ENCODE data around the gene CXCL11. TPM values are rescaled to one million over a fixed set of nuclear protein-coding genes. Genes with fewer than 3 reads are reported as not detected.
A peak's percentile ranks its signal among the peaks of the same experiment; 100 is the strongest.

CXCL11 gene
- total and polyA plus RNA-seq, 2 donors (not counting 1 experiment from before 2014, with no cell fraction given): not detected

DNA sequence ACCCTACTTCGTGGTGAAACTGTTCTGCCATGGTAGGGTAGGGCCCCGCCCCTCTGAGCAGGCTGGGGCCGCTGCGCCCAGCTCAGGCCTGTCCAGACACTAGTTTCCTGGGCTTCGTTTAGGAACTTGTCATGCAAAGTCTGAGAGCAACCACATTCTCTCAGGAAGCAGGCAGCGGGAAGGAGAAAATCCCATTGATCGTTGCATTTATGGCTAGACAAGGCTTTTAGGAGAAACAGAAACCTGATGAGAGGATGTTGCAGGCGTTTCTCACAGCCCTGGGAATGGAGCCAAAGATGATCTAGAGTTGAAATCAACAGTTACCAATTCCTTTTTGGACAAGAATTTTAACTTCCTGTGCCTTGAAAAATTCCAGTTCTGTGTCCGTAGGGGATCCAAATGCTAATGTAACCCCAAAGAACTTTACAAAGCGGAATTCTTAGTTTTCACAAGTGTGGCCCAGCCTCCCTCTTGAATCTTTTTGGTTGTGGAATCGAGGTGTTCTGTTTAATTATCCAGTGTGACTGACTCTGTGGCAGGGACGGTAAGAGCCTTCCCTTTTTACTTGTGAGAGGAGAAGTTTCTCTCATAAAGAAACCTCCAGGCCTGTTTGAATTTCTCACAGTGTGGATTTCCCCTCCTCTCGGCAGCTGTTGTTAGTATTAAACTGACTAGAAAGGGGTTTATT lies 24.0 kb downstream of the CXCL11 start:
- intact Hi-C loops (cut with micrococcal nuclease): no loop called here
- peak overlapping the region in 3 of 5 experiments; percentile 8 to 33 (median 16) for H3K4me3 ChIP-seq (ENCODE audit: control extremely low read depth in 1 of 5, extremely low read depth in 1 of 5, insufficient read depth in 1 of 5, low read depth in 2 of 5, low read length in 4 of 5)
- no peaks in the 10 kb centered on the region for H3K36me3 ChIP-seq (replicated peaks in 1 of 2; ENCODE audit: control extremely low read depth in 1 of 2, control insufficient read depth in 1 of 2, extremely low read depth in 1 of 2, insufficient read depth in 2 of 2, low read length in 1 of 2)
- H3K4me1 ChIP-seq (ENCODE audit: control insufficient read depth in 2 of 2, insufficient read depth in 2 of 2, low read length in 2 of 2): peaks cover 20 to 23% of the 10 kb centered on the region in 2 donors
- peak overlapping the region in 1 of 2 donors; percentile 42 for H3K27ac ChIP-seq (ENCODE audit: low read length in 2 of 2)
- CTCF ChIA-PET: no interaction called here
- H3K4me3 Mint-ChIP-seq: no peak overlapping the region
- TF ChIP-seq CTCF (IDR thresholded peaks at IDR 0.05) (no peak), EZH2 (IDR thresholded peaks at IDR 0.05; ENCODE audit: borderline replicate concordance, insufficient read depth, low read depth, low read length, poor library complexity, severe bottlenecking) (no peak)
- H3K4me2 ChIP-seq (replicated peaks; ENCODE audit: low read depth, low read length, poor library complexity, severe bottlenecking): peak overlapping the region; percentile 57
- H3K9me3 ChIP-seq (ENCODE audit: control extremely low read depth in 1 of 3, control insufficient read depth in 2 of 3, insufficient read depth in 1 of 3, low read length in 2 of 3): no peaks in the 10 kb centered on the region
- H3K9ac ChIP-seq (ENCODE audit: low read length): peak overlapping the region; percentile 33
- H3K9me3 Mint-ChIP-seq (ENCODE audit: insufficient read depth): no peaks in the 10 kb centered on the region
- peak overlapping the region; percentile 47 for H2AFZ ChIP-seq (ENCODE audit: insufficient read depth, low read depth, low read length, poor library complexity, severe bottlenecking)
- H3K27me3 ChIP-seq (replicated peaks in 1 of 4; ENCODE audit: control extremely low read depth in 1 of 4, control insufficient read depth in 3 of 4, insufficient read depth in 4 of 4, low read length in 3 of 4): no peaks in the 10 kb centered on the region
- DNase-seq: no peak
- H3K4me1 Mint-ChIP-seq: peaks cover 28% of the 10 kb centered on the region
- no peak for ATAC-seq (ENCODE audit: low read depth)
- POLR2A ChIA-PET: no interaction called here
- WGBS (ENCODE audit: insufficient coverage): 63% methylated on average over 10 of the region's 13 CpGs
- no peaks in the 10 kb centered on the region for H4K20me1 ChIP-seq (ENCODE audit: control insufficient read depth, insufficient read depth, low read length, poor library complexity, severe bottlenecking)
- no peaks in the 10 kb centered on the region for H3K27me3 Mint-ChIP-seq
- H3K27ac Mint-ChIP-seq: no peak overlapping the region
- H3K79me2 ChIP-seq (ENCODE audit: control insufficient read depth, insufficient read depth, low read length): no peaks in the 10 kb centered on the region

GRCh38 chr4:76011018-76011670 lies 24.7 kb downstream of the CXCL11 start:
- Histone ChIP-seq H3K27me3 (replicated peaks in 1 of 4; ENCODE audit: control extremely low read depth in 1 of 4, control insufficient read depth in 3 of 4, insufficient read depth in 4 of 4, low read length in 3 of 4) (no peaks in the 10 kb centered on the region), H3K36me3 (replicated peaks in 1 of 2; ENCODE audit: control extremely low read depth in 1 of 2, control insufficient read depth in 1 of 2, extremely low read depth in 1 of 2, insufficient read depth in 2 of 2, low read length in 1 of 2) (no peaks in the 10 kb centered on the region), H3K27ac (ENCODE audit: low read length in 2 of 2) (no peak overlapping the region), H4K20me1 (ENCODE audit: control insufficient read depth, insufficient read depth, low read length, poor library complexity, severe bottlenecking) (no peaks in the 10 kb centered on the region), H3K4me2 (replicated peaks; ENCODE audit: low read depth, low read length, poor library complexity, severe bottlenecking) (peak overlapping the region; percentile 57), H2AFZ (ENCODE audit: insufficient read depth, low read depth, low read length, poor library complexity, severe bottlenecking) (peak overlapping the region; percentile 47), H3K79me2 (ENCODE audit: control insufficient read depth, insufficient read depth, low read length) (no peaks in the 10 kb centered on the region), H3K4me1 (ENCODE audit: control insufficient read depth in 2 of 2, insufficient read depth in 2 of 2, low read length in 2 of 2) (peaks cover 15 to 23% of the 10 kb centered on the region in 2 donors), H3K9me3 (ENCODE audit: control extremely low read depth in 1 of 3, control insufficient read depth in 2 of 3, insufficient read depth in 1 of 3, low read length in 2 of 3) (no peaks in the 10 kb centered on the region), H3K9ac (ENCODE audit: low read length) (no peak overlapping the region), H3K4me3 (ENCODE audit: control extremely low read depth in 1 of 5, extremely low read depth in 1 of 5, insufficient read depth in 1 of 5, low read depth in 2 of 5, low read length in 4 of 5) (no peak overlapping the region)
- no peaks in the 10 kb centered on the region for H3K27me3 Mint-ChIP-seq
- H3K4me3 Mint-ChIP-seq: no peak overlapping the region
- H3K27ac Mint-ChIP-seq: no peak overlapping the region
- intact Hi-C loops (cut with micrococcal nuclease): no loop called here
- ChIA-PET CTCF (no interaction called here), POLR2A (no interaction called here)
- H3K4me1 Mint-ChIP-seq: peaks cover 27% of the 10 kb centered on the region
- no peak for TF ChIP-seq CTCF (IDR thresholded peaks at IDR 0.05)
- no peak for TF ChIP-seq EZH2 (IDR thresholded peaks at IDR 0.05; ENCODE audit: borderline replicate concordance, insufficient read depth, low read depth, low read length, poor library complexity, severe bottlenecking)
- H3K9me3 Mint-ChIP-seq (ENCODE audit: insufficient read depth): no peaks in the 10 kb centered on the region
- no peak for DNase-seq
- no peak for ATAC-seq (ENCODE audit: low read depth)
- 96% methylated on average over 29 of the region's 31 CpGs for WGBS (ENCODE audit: insufficient coverage)

Measured in B cell (primary cell).